Prostate gland (tissue), 2 donors: ENCODE data around the gene REEP2. TPM values are rescaled to one million over a fixed set of nuclear protein-coding genes. Genes with fewer than 3 reads are reported as not detected.
A peak's percentile ranks its signal among the peaks of the same experiment; 100 is the strongest.
"Not testable (repeated sequence)": the region's sequence is repeated elsewhere in the genome, so short reads cannot be mapped to it uniquely, and the experiment has no call there.

Experiments
- DNase-seq: peaks from one replicate; pipeline ENCODE4 v3.0.0-alpha.2; 2019; ENCODE audit warnings: low spot score
- H3K27ac ChIP-seq, 2 donors: fragments of 200-600 bp; sonication (generic); 2 replicates each; pipeline ENCODE4 v1.5.1; 2017 to 2019
- H3K27me3 ChIP-seq: fragments of 200-600 bp; sonication (generic); replicated peaks from 2 replicates; pipeline ENCODE4 v1.5.1; 2019; ENCODE audit not compliant: insufficient read depth
- H3K36me3 ChIP-seq, 2 donors: fragments of 200-600 bp; sonication (generic); 1 replicate in 1 of 2; 2 replicates in 1 of 2; pipeline versions ENCODE4 v1.5.1 to v1.8.1; 2017 to 2019
- H3K4me1 ChIP-seq: fragments of 200-600 bp; sonication (generic); replicated peaks from 2 replicates; pipeline ENCODE4 v1.5.1; 2019
- H3K4me3 ChIP-seq, 2 donors: fragments of 200-600 bp; sonication (generic); 2 replicates each; pipeline ENCODE4 v1.5.1; 2017 to 2019
- H3K9me3 ChIP-seq: fragments of 200-600 bp; sonication (generic); 2 replicates; pipeline ENCODE4 v1.5.1; 2017
- POLR2A ChIP-seq: fragments of 450-650 bp; IDR thresholded peaks from one replicate; pipeline ENCODE4 v1.6.1; 2016; ENCODE audit warnings: antibody characterized with exemption, mild to moderate bottlenecking
- POLR2AphosphoS5 ChIP-seq: sonication (generic); formaldehyde crosslinking; IDR thresholded peaks from one replicate; pipeline ENCODE4 v1.6.1; 2017; ENCODE audit warnings: antibody characterized with exemption
- WGBS: methylation state at CpG from one replicate; pipeline ENCODE4 v1.1.5; 2018; 5-methylcytosine and 5-hydroxymethylcytosine counted together
- intact Hi-C: fragments of 100-400 bp; cut with DNase I; formaldehyde crosslinking; loops from one replicate; pipeline ENCODE4 v1.14.2; 2022
- total RNA-seq, 2 donors: library from RNA; depleted of rRNA; stranded (reverse); fragments of >200 nt; gene quantifications; one replicate each; pipeline ENCODE4 v1.1.0, GENCODE V29; 2016
- TF ChIP-seq, protein P1 (sequence below), 4 experiments: fragments of 200-600 bp in 2 of 4; fragments of 450-650 bp in 2 of 4; sonication (generic) in 2 of 4; IDR thresholded peaks; 1 replicate in 3 of 4; 2 replicates in 1 of 4; pipeline ENCODE4 v1.5.1; 2016 to 2019; ENCODE audit warnings: antibody characterized with exemption in 4 of 4, mild to moderate bottlenecking in 2 of 4, moderate library complexity in 2 of 4

Gene REEP2
- total RNA-seq: 10 to 100 TPM in 1 of 2 donors, 1 to 10 TPM in 1; 4.1 to 21.2 TPM

GRCh38 chr5:138438724-138439476 is at the start of gene REEP2:
TSS of gene REEP2 (plus strand) at chr5:138439057. CDS start at chr5:138439209, 152 bp downstream.
- TF ChIP-seq, protein P1, sequence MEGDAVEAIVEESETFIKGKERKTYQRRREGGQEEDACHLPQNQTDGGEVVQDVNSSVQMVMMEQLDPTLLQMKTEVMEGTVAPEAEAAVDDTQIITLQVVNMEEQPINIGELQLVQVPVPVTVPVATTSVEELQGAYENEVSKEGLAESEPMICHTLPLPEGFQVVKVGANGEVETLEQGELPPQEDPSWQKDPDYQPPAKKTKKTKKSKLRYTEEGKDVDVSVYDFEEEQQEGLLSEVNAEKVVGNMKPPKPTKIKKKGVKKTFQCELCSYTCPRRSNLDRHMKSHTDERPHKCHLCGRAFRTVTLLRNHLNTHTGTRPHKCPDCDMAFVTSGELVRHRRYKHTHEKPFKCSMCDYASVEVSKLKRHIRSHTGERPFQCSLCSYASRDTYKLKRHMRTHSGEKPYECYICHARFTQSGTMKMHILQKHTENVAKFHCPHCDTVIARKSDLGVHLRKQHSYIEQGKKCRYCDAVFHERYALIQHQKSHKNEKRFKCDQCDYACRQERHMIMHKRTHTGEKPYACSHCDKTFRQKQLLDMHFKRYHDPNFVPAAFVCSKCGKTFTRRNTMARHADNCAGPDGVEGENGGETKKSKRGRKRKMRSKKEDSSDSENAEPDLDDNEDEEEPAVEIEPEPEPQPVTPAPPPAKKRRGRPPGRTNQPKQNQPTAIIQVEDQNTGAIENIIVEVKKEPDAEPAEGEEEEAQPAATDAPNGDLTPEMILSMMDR (IDR thresholded peaks at IDR 0.05): peak in 1 of 4 experiments; percentile 11
- no peak for TF ChIP-seq POLR2A
- no peak for DNase-seq
- Histone ChIP-seq H3K9me3 (no peaks in the 10 kb centered on the region), H3K27me3 (no peaks in the 10 kb centered on the region), H3K4me1 (no peaks in the 10 kb centered on the region), H3K36me3 (peaks cover 0 to 11% of the 10 kb centered on the region in 2 donors), H3K4me3 (peak within 1 kb of the TSS; percentile 34 to 39), H3K27ac (no peak within 1 kb of the TSS)
- intact Hi-C loops: no loop called here
- WGBS: 1% methylated on average over 29 of the region's 65 CpGs

GRCh38 chr5:138389332-138389731 is 49.5 kb upstream of the REEP2 start:
- no peak overlapping the region for H3K4me3 ChIP-seq
- intact Hi-C loops: no loop called here
- H3K27me3 ChIP-seq: no peaks in the 10 kb centered on the region
- H3K9me3 ChIP-seq: no peaks in the 10 kb centered on the region
- H3K27ac ChIP-seq: peak overlapping the region; percentile 36 to 43
- no peak for TF ChIP-seq POLR2AphosphoS5
- TF ChIP-seq, protein P1 (IDR thresholded peaks at IDR 0.05): no peak
- TF ChIP-seq POLR2A: no peak
- H3K4me1 ChIP-seq: no peaks in the 10 kb centered on the region
- DNase-seq: no peak
- WGBS: 66% methylated on average over 3 of the region's 3 CpGs
- no peaks in the 10 kb centered on the region for H3K36me3 ChIP-seq

- H3K27me3 ChIP-seq, H3K27ac ChIP-seq, H3K4me3 ChIP-seq, H3K9me3 ChIP-seq, H3K36me3 ChIP-seq, H3K4me1 ChIP-seq, intact Hi-C loops, DNase-seq: not testable (repeated sequence)
- 90% methylated on average over 10 of the region's 10 CpGs for WGBS
These were observed 48.9 kb upstream of the REEP2 start for GRCh38 chr5:138389911-138390310.

GRCh38 chr5:138391859-138392386 is 46.9 kb upstream of the REEP2 start:
- no peak overlapping the region for H3K4me3 ChIP-seq
- WGBS: 55% methylated on average over 9 of the region's 9 CpGs
- no peaks in the 10 kb centered on the region for H3K9me3 ChIP-seq
- TF ChIP-seq POLR2A (no peak), POLR2AphosphoS5 (peak; percentile 4)
- no peak overlapping the region for H3K27ac ChIP-seq
- H3K4me1 ChIP-seq: no peaks in the 10 kb centered on the region
- no peaks in the 10 kb centered on the region for H3K36me3 ChIP-seq
- intact Hi-C loops: no loop called here
- DNase-seq: peak; percentile 36
- no peaks in the 10 kb centered on the region for H3K27me3 ChIP-seq

DNA sequence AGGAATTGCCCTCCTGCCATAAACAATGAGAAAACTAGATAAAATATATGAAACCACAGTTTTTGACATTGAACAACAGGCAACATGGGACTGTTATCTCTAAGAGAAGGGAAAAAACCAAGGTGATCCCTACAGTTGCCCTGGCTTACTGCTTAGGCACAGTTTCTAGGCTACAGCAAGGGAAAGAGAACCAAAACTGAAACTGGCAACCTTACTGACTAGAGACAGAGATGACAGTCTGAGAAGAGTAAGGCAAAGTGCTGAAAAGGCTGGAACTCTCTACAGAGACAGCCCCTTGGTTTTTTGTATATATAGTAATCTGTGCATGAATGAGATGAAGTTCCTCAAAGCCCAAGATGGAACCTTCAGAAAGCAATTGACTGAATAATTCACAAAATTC is 36.2 kb upstream of the REEP2 start:
- H3K4me3 ChIP-seq: no peak overlapping the region
- DNase-seq: no peak
- TF ChIP-seq, protein P1 (IDR thresholded peaks at IDR 0.05): no peak
- H3K27ac ChIP-seq: no peak overlapping the region
- H3K36me3 ChIP-seq: peaks cover 0 to 4% of the 10 kb centered on the region in 2 donors
- no peaks in the 10 kb centered on the region for H3K9me3 ChIP-seq
- H3K27me3 ChIP-seq: no peaks in the 10 kb centered on the region
- no peaks in the 10 kb centered on the region for H3K4me1 ChIP-seq
- intact Hi-C loops: no loop called here

DNA sequence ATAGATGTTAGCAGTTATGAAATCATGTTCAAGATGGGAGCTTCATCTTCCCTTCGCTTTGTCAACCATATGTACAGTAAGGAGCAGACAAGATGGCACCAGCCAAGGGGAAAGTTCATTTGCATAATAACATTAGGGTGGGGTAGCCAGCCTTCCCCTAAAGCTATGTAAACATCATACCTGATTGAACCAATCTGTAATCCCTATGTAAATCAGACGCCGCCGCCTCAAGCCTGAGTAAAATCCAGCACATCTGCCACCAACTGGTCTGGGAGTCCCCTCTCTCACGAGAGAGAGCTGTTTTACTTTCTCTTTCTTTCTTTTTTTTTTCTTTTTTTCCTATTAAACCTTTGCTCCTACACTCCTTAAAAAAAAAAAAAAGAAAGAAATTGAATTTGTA is 30.8 kb upstream of the REEP2 start:
- TF ChIP-seq, protein P1 (IDR thresholded peaks at IDR 0.05): no peak
- Histone ChIP-seq H3K27ac (no peak overlapping the region), H3K36me3 (peaks cover 0 to 5% of the 10 kb centered on the region in 2 donors), H3K4me3 (no peak overlapping the region), H3K9me3 (no peaks in the 10 kb centered on the region), H3K4me1 (no peaks in the 10 kb centered on the region), H3K27me3 (no peaks in the 10 kb centered on the region)
- 58% methylated on average over 5 of the region's 5 CpGs for WGBS
- no peak for DNase-seq
- intact Hi-C loops: loop anchor here (5.0 kb wide), 1 partner anchor 186 kb away; no protein-coding TSS in a partner anchor
